ENCODE results near the gene ZNF667. TPM values are rescaled to one million over a fixed set of nuclear protein-coding genes. Genes with fewer than 3 reads are reported as not detected.

Gene ZNF667
- polyA plus RNA-seq (2012; ENCODE audit: insufficient read depth, insufficient read length) = not detected

- H3K4me3 ChIP-seq (ENCODE audit: low read length) = no peak within 1 kb of the TSS
- DNase-seq (ENCODE audit: low read depth, low spot score) = no peak
These were observed at the start of gene ZNF667 for GRCh38 chr19:56476651-56477428. Gene ZNF667 (minus strand): TSS chr19:56477345. CDS start chr19:56462370, 14,975 bp downstream.

GRCh38 chr19:56525214-56525860 is 48.2 kb upstream of the ZNF667 start:
- DNase-seq (ENCODE audit: low read depth, low spot score) = no peak

DNA sequence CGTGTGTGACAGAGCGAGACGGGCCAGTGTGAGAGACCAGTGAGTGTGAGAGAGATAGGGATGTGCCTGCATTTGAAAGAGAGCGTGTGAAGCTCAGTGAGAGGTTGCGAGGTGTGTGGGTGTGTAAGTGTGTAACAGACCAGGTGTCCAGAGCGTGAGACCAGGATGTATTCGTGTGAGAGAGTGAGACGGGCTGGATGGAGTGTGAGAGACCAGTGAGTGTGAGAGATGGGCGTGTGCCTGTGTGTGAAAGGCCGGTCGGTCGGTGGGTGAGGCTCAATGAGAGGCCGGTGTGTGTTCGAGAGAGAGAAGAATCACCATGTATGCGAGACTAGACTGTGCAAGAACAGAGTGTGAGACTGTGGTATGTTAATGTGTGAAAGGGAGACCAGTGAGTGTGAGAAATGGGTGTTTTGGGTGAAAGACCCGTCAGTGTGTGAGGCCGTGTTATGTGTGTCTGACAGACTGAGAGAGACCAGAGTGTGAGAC is 31.2 kb upstream of the ZNF667 start:
- no peak for DNase-seq (ENCODE audit: low read depth, low spot score)
- no peak overlapping the region for H3K4me3 ChIP-seq (ENCODE audit: low read length)

More at GRCh38 chr19:56525214-56525860, 48.2 kb upstream of the ZNF667 start:
- no peak overlapping the region for H3K4me3 ChIP-seq (ENCODE audit: low read length)

DNA sequence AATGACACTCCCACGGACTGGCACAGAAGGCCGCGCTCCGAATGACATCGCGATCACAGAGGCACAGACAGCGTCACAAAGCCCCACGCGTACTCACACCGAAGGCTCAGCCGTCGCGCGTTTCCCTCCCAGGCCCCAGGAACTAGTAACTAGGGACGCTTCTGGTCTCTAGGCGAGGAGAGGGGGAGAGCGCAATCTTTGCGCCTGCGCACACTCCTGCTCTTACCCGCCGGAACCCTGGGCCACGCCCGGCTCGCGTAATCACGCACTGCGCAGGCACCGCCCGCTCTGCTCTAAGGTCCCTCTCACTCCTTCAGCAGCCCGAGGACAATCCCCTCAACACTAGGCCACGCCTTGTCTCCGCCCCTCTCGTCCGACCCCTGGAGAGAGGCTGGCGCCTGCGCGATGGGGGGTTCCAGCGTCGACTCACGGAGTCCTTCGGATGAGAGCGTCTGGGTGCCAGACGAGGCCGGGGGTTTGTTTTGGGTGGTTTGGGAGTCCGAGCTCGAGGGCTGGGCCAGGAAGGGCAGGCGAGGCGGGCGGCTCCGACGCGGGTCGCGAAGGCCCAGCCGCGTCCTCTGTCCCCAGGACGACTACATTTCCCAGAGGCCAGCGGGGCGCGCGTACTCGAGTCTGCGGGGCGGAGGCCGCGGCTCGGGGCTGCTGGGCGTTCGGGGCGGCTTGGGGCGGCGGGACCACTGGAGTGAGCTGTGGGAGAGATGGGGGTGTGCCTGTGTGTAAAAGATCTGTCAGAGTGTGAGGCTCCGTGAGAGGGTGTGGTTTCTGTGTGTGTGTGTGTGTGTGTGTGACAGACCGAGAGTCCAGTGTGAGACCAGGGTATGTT is 30.5 kb upstream of the ZNF667 start, which contains the start of gene ZNF471:
ZNF471 (plus strand) TSS at position 410 of the 844 bp plus-strand sequence. CDS start 3,717 bp downstream, outside the sequence.
- DNase-seq (ENCODE audit: low read depth, low spot score) = no peak
- H3K4me3 ChIP-seq (ENCODE audit: low read length) = no peak within 1 kb of the TSS

DNA sequence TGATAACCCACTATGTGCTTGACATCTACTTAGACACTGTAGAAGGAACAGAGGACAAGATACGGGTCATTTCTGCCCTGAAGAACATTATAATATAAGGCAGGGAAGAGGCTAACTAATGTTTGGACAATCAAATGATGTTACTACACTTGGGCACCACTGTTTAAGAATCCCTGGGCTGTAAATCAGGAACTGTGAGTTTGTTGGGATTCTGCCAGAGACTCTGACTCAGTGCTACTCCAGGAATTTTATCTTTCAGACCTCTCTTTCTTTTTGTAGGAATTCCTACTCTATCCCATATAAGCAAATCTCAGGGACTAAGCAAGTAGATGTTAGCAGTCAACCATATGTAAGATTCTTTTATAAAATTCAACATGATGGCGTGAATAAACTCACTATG is 27.4 kb upstream of the ZNF667 start:
- H3K4me3 ChIP-seq (ENCODE audit: low read length) = no peak overlapping the region
- DNase-seq (ENCODE audit: low read depth, low spot score) = no peak

DNA sequence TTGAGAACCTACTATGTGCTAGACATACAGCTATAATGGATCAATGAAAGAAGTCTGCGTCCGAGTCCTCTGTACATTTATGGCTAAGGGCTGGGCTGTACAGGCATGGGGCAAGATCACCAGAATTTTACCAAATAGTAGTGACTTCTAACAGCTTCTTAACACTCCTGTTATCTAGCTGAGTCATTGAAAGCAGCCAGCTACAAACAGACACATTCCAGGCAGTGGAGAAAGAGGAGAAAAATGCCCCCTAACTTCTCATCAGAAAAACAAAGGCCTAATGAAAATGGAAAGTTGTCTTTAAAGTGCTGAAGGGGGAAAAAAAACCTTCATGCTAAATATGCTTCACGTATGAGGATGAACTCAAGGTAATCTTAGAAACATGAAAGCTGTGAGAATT is 14.3 kb upstream of the ZNF667 start:
- no peak for DNase-seq (ENCODE audit: low read depth, low spot score)
- H3K4me3 ChIP-seq (ENCODE audit: low read length) = no peak overlapping the region

DNA sequence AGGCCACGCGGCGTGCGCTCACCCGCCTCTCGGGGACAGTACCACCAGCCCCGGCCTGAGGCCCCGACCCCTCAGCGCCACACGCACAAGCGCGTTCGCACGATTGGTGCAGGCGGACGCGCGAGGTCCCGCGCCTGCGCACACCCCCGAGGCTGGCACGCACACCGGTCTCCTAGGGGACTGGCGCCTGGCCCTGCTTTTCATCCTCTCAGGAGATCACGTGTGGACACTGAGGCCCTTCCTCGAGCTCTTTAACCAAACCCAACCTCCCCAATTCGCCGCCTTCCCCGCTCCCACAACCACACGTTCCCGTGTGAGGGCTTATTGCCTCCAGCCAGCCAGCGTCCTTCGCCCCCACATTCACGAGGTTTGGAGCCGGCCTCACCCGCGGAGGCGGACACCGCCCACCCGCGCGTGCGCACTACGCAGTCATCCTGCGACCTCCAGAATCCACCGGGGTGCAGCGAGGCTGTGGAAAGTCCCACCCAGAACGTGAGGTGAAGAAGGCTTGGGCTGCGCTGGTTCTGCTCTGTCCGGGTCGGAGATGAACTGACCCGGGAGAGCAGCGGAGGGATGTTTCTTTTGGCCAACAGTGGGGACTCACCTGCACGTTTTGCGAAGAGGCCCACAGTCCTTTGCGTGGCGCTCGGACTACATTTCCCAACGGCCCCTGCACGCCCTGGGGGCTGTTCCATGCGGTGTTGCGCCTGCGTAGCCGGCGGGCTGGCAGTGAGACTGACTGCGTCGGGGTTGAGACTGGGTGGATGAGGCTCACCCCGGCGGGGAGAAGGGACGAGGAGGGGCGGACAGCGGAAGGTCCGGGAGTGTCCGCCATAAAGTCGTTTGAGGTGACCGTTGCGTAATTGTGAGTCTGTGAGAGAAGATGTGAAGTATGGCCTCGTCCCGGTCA is 539 bp upstream of the ZNF667 start:
- H3K4me3 ChIP-seq (ENCODE audit: low read length) = no peak overlapping the region
- DNase-seq (ENCODE audit: low read depth, low spot score) = no peak

DNA sequence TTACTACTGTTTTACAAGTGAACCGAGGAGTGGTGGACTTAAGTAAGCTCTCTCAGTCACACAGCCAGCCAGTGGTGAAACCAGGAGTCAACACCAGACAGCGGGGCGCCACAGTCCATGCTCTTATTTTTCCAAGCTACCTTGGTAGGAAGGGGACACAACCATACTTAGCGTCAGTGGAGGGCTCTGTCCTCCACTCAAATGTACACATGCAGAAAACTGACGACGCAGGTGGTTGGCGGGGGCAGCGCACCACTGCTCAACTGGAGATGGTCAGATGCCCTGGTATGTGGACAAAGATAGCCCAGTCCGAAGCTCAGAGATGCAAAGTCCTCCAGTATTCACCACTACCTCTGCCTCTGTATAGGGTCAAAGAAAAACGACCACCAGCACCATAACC is 1.1 kb downstream of the ZNF667 start:
- no peak overlapping the region for H3K4me3 ChIP-seq (ENCODE audit: low read length)

DNA sequence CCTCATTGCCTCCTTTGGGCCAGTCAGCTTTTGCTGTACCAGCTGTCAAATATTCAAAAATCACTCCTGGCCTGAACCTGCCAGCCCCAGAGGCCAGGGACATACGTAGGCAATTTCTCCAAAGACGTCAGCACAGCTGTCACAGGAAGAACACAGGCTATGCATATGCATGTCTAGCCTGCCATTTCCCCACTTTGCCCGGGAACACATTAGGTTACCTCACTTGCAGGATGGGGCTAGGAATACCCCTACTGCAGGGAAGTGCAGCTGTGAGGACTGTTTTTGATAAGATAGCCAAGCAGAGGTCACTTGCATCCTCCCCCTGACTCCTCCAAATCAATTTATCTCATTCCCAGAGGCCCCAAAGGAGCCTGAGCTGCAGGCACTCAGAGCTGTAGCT is 2.8 kb downstream of the ZNF667 start:
- no peak overlapping the region for H3K4me3 ChIP-seq (ENCODE audit: low read length)
- no peak for DNase-seq (ENCODE audit: low read depth, low spot score)

More for the DNA sequence above, 1.1 kb downstream of the ZNF667 start:
- no peak for DNase-seq (ENCODE audit: low read depth, low spot score)

- no peak for DNase-seq (ENCODE audit: low read depth, low spot score)
- no peak overlapping the region for H3K4me3 ChIP-seq (ENCODE audit: low read length)
These were observed 35.8 kb downstream of the ZNF667 start for GRCh38 chr19:56441206-56441792.

DNA sequence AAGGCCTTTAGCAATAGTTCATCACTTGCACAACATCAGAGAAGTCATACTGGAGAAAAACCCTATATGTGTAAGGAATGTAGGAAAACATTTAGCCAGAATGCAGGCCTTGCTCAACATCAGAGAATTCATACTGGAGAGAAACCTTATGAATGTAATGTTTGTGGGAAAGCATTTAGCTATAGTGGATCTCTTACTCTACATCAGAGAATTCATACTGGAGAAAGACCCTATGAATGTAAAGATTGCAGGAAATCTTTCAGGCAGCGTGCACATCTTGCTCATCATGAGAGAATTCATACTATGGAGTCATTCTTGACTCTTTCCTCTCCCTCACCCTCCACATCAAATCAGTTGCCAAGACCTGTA is 53.2 kb downstream of the ZNF667 start:
- H3K4me3 ChIP-seq (ENCODE audit: low read length) = no peak overlapping the region
- no peak for DNase-seq (ENCODE audit: low read depth, low spot score)

GRCh38 chr19:56423276-56423984 is 53.7 kb downstream of the ZNF667 start:
- H3K4me3 ChIP-seq (ENCODE audit: low read length) = no peak overlapping the region
- DNase-seq (ENCODE audit: low read depth, low spot score) = no peak

DNA sequence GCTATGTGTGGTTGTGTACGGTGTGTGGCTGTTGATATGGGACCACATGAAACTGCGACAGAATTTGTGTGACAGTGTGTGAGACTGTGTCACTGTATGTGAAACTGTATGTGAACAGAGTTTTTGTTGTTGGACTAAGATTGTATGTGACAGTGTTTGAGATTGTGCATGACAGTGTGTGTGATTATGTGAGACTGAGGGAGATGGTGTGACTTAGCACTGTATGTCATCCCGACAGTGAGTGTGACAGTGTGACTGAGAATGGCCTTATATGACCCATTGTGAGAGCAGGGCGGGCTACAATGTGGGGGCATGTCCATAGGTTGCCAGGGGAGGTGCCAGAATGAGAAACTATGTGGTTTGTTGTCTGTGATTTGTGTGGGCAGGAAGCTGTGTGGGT is 72.1 kb downstream of the ZNF667 start:
- peak; percentile 21 for DNase-seq (ENCODE audit: low read depth, low spot score)
- peak overlapping the region; percentile 87 for H3K4me3 ChIP-seq (ENCODE audit: low read length)

DNA sequence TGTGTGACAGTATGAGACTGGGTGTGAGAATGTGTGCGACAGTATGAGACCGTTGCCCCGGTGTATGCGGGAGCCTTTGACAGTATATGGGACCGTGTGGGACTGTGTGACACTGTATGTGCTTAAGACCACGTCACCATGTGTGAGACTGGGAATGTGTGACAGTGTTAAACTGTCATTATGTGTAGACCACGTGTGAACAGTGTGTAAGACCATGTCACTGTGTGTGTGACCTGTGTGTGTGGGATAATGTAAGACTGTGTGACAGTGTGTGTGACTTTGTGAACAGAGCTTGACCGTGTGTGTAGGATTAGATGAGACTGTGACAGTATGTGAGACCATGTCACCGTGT is 72.5 kb downstream of the ZNF667 start:
- peak; percentile 11 for DNase-seq (ENCODE audit: low read depth, low spot score)
- H3K4me3 ChIP-seq (ENCODE audit: low read length) = peak overlapping the region; percentile 87

- peak; percentile 77 for DNase-seq (ENCODE audit: low read depth, low spot score)
- H3K4me3 ChIP-seq (ENCODE audit: low read length) = peak within 1 kb of the TSS; percentile 87
These were observed 73.1 kb downstream of the ZNF667 start, which contains the start of gene ZNF583 for GRCh38 chr19:56403764-56404704. Gene ZNF583 (plus strand): TSS chr19:56404332. CDS start chr19:56407115, 2,783 bp downstream.

GRCh38 chr19:56403261-56403660 is 73.9 kb downstream of the ZNF667 start:
- DNase-seq (ENCODE audit: low read depth, low spot score) = no peak
- peak overlapping the region; percentile 87 for H3K4me3 ChIP-seq (ENCODE audit: low read length)
